ENCODE results near the gene DGCR6L.
A peak's percentile ranks its signal among the peaks of the same experiment; 100 is the strongest.
"Not testable (repeated sequence)": the region's sequence is repeated elsewhere in the genome, so short reads cannot be mapped to it uniquely, and the experiment has no call there.

Gene DGCR6L

DNA sequence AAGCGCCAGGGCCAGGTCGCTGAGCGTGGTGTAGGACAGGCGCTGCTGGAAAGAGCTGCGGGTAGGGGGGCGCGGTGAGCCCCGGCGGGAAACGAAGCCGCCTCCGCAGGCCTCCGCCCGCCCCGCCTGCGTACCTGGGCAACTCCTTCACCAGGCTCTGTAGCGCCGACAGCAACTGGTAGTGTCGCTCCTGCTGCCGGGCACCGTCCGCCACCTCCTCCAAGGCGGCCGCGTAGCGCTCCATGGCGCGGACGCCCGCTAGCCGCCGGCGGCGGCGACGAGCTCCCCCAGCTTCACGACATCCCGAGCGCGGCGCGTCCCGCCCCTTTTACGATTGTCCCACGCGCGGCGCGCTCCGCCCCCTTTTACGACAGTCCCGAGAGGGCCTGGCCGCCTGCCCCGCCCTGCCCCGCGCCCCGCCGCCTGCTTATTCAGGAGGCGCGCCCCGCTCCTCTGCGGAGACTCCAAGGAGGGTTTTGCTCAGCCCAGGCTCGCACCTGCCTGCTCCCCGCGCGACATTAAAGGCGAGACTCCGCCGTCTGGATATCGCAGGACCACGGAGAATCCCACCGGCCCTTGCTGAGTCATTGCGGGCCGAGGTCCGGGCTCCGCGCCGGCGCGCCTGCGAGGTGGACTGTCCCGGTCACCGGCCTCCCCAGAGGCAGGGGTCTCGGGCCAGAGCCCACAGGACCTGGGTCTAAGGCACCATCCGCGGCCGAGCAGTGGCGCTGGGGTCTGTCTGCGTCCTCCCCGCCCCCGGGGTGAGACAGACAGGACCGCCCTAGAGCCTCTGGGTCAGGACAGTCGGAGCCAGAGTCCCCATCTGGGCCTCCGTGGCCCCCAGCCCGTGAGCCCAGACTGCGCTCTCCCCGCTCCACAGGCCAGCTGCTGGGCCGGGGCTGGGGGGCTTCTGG lies at the start of gene DGCR6L:
DGCR6L (minus strand) TSS at position 316 of the 914 bp plus-strand sequence; CDS start at position 244, 72 bp downstream.
- peak; percentile 97 to 98 for DNase-seq (ENCODE audit: low read depth in 2 of 2)

DNA sequence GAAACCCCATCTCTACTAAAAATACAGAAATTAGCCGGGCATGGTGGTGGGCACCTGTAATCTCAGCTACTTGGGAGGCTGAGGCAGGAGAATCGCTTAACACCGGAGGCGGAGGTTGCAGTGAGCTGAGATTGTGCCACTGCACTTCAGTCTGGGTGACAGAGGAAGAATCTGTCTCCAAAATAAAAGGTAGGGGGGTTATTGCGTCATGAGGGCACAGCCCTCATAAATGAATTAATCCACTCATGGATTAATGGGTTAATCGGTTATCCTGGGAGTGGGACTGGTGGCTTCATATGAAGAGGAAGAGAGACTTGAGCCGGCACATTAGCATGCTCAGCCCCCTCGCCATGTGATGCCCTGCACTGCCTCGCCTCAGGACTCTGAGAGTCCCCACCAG lies 49.0 kb upstream of the DGCR6L start:
- not testable (repeated sequence) for DNase-seq (ENCODE audit: low read depth in 2 of 2)

DNA sequence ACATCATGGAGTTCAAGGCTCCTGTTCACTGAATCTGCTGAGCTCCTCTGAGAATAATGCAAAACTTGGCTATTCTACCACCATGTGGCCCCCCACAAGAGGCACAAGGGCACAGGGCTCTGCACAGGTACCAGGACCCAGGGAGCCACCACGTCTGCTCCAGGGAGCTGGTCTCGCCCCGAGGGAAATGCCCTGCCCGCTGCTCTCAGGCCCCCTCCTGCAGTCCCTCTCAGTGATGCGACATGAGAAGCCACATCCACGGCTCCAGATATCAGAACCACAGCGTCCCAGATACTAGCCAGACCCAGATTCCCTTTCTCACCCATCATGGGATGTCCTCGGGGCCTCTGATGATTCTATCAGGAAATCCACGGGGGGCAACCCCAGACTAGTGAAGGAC lies 47.0 kb upstream of the DGCR6L start:
- DNase-seq (ENCODE audit: low read depth in 2 of 2): not testable (repeated sequence)

DNA sequence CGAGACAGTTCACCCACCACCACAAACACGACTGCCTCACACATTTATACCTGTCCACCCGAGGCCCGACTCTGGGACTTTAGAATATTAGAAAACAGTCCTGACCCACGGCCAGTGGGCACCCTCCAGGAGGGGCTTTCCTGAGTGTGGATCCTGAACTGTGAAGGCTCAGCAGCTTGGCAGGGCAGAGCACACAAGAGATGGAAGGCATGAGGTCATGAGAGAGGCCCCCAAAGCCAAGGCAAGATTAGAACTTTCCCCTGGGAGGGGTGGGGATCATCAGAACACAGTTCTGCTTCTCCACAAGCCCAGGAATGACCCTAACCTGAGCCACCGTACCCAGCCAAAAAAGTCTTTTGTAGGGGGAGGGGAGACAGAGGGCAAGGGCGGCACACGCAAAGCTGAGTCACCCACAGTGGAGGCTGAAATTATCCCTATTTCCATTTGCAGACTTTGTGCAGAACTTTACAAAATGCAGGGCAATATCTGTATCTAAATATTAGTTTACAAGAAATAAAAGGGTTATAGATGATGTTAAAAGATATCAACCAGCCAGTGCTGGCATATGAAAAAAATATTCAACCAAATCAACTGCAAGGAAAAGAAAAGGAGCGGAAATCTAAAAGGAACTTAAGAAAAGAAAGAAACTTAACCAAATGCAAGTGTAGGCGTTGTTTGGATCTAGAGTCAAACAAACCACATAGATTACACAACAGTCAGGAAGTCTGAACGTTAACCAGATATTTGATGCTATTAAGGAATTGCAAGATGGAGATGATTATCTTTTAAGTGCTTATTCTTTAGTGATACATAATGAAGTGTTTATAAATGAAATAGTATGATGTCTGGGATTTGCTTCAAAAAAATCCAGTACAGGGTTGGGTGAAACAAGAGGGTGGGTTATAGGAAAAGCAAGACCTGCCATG lies 44.7 kb upstream of the DGCR6L start:
- not testable (repeated sequence) for DNase-seq (ENCODE audit: low read depth in 2 of 2)

DNA sequence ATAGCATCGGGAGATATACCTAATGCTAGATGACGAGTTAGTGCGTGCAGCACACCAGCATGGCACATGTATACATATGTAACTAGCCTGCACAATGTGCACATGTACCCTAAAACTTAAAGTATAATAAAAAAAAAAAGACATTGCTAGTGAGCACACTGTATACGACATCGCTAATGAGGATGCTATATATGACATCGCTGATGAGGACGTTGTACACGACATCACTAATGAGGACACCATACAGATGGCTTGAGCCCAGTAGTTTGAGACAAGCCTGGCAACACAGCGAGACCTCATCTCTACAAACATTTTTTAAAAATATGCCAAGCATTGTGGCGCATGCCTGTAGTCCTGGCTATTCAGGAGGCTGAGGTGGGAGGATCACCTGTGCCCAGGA lies 42.5 kb upstream of the DGCR6L start:
- DNase-seq (ENCODE audit: low read depth in 2 of 2): not testable (repeated sequence)

DNA sequence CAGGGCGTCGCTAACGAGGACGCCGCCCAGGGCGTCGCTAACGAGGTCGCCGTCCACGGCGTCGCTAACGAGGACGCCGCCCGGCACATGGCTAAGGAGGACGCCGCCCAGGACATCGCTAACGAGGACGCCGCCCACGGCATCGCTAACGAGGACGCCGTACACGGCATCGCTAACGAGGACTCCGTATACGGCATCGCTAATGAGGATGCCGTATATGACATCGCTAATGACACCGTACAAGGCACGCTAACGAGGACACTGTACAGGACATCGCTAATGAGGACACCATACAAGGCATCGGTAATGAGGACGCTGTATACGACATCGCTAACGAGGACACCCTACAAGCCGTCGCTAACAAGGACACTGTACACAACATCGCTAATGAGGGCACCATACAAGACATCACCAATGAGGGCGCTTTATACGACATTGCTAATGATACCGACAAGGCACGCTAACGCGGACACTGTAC lies 41.9 kb upstream of the DGCR6L start:
- not testable (repeated sequence) for DNase-seq (ENCODE audit: low read depth in 2 of 2)

DNA sequence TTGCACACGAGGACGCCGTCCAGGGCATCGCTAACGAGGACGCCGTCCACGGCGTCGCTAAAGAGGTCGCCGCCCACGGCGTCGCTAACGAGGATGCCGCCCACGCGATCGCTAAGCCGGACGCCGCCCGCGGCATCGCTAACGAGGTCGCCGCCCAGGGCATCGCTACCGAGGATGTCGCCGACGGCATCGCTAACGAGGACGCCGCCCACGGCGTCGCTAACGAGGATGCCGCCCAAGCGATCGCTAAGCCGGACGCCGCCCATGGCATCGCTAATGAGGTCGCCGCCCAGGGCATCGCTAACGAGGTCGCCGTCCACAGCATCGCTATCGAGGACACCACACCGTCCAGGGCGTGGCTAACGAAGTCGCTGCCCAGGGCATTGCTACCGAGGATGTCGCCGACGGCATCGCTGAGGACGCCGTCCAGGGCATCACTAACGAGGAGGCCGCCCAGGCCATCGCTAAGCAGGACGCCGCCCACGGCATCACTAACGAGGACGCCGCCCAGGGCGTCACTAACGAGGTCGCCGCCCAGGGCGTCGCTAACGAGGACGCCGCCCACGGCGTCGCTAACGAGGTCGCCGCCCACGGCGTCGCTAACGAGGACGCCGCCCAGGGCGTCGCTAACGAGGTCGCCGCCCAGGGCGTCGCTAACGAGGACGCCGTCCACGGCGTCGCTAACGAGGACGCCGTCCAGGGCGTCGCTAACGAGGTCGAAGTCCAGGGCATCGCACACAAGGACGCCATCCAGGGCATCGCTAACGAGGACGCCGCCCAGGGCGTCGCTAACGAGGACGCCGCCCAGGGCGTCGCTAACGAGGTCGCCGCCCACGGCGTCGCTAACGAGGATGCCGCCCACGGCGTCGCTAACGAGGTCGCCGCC lies 41.2 kb upstream of the DGCR6L start:
- DNase-seq (ENCODE audit: low read depth in 2 of 2): not testable (repeated sequence)

DNA sequence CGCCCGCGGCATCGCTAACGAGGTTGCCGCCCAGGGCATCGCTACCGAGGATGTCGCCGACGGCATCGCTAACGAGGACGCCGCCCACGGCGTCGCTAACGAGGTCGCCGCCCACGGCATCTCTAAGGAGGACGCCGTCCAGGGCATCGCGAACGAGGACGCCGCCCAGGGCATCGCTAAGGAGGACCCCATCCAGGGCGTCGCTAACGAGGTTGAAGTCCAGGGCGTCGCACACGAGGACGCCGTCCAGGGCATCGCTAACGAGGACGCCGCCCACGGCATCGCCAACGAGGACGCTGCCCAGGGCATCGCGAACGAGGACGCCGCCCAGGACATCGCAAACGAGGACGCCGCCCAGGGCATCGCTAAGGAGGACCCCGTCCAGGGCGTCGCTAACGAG lies 40.4 kb upstream of the DGCR6L start:
- DNase-seq (ENCODE audit: low read depth in 2 of 2): not testable (repeated sequence)

DNA sequence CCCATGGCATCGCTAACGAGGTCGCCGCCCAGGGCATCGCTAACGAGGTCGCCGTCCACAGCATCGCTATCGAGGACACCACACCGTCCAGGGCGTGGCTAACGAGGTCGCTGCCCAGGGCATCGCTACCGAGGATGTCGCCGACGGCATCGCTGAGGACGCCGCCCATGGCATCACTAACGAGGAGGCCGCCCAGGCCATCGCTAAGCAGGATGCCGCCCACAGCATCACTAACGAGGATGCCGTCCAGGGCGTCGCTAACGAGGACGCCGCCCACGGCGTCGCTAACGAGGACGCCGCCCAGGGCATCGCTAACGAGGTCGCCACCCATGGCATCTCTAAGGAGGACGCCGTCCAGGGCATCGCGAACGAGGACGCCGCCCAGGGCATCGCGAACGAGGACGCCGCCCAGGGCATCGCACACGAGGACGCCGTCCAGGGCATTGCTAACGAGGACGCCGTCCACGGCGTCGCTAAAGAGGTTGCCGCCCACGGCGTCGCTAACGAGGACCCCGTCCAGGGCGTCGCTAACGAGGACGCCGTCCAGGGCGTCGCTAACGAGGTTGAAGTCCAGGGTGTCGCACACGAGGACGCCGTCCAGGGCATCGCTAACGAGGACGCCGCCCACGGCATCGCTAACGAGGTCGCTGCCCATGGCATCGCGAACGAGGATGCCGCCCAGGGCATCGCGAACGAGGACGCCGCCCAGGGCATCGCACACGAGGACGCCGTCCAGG lies 38.8 kb upstream of the DGCR6L start:
- not testable (repeated sequence) for DNase-seq (ENCODE audit: low read depth in 2 of 2)

DNA sequence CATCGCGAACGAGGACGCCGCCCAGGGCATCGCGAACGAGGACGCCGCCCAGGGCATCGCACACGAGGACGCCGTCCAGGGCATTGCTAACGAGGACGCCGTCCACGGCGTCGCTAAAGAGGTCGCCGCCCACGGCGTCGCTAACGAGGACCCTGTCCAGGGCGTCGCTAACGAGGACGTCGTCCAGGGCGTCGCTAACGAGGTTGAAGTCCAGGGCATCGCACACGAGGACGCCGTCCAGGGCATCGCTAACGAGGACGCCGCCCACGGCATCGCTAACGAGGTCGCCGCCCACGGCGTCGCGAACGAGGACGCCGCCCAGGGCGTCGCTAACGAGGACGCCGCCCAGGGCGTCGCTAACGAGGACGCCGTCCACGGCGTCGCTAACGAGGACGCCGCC lies 38.1 kb upstream of the DGCR6L start:
- DNase-seq (ENCODE audit: low read depth in 2 of 2): not testable (repeated sequence)

DNA sequence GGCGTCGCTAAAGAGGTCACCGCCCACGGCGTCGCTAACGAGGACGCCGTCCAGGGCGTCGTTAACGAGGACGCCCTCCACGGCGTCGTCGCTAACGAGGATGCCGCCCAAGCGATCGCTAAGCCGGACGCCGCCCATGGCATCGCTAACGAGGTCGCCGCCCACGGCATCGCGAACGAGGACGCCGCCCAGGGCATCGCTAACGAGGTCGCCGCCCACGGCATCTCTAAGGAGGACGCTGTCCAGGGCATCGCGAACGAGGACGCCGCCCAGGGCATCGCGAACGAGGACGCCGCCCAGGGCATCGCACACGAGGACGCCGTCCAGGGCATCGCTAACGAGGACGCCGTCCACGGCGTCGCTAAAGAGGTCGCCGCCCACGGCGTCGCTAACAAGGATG lies 37.0 kb upstream of the DGCR6L start:
- not testable (repeated sequence) for DNase-seq (ENCODE audit: low read depth in 2 of 2)

DNA sequence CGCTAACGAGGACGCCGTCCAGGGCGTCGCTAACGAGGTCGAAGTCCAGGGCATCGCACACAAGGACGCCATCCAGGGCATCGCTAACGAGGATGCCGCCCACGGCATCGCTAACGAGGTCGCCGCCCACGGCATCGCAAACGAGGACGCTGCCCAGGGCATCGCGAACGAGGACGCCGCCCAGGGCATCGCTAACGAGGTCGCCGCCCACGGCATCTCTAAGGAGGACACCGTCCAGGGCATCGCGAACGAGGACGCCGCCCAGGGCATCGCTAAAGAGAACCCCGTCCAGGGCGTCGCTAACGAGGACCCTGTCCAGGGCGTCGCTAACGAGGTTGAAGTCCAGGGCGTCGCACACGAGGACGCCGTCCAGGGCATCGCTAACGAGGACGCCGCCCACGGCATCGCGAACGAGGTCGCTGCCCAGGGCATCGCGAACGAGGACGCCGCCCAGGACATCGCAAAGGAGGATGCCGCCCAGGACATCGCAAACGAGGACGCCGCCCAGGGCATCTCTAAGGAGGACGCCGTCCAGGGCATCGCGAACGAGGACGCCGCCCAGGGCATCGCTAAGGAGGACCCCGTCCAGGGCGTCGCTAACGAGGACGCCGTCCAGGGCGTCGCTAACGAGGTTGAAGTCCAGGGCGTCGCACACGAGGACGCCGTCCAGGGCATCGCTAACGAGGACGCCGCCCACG lies 36.2 kb upstream of the DGCR6L start:
- DNase-seq (ENCODE audit: low read depth in 2 of 2): not testable (repeated sequence)

DNA sequence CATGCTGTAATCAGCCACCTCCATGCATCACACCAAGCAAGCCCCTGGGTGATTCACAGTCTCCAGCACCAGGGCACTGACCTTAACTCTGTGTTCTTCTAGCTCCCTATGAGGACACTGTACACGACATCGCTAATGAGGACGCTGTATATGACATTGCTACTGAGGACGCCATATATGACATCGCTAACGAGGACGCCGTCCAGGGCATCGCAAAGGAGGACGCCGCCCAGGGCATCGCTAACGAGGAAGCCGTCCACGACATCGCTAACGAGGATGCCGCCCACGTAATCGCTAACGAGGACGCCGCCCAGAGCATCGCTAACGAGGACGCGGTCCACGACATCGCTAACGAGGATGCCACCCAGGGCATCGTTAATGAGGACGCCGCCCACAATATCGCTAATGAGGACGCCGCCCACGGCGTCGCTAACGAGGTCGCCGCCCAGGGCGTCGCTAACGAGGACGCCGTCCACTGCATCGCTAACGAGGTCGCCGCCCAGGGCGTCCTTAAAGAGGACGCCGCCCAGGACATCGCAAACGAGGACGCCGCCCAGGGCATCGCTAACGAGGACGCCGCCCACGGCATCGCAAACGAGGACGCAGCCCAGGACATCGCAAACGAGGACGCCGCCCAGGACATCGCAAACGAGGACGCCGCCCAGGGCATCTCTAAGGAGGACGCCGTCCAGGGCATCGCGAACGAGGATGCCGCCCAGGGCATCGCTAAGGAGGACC lies 34.5 kb upstream of the DGCR6L start:
- no peak for DNase-seq (ENCODE audit: low read depth in 2 of 2)

DNA sequence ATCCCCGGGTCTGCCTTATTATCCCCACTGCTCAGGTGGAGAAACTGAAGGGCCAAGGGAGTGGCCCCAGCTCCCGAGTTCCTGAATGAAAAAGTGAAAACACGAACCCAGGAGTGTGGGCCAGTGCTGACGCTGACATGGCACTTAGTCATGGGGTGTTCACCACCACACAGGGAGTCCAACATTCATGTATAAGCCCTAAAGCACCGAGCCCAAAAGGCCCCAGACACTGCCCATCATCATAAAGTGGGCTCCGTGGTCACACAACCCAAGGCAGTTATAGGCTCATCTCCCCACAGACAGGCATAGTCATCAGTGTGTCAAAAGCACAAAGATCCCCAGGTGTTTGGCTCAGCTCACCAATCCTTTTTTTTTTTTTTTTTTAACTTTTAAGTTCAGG lies 32.7 kb upstream of the DGCR6L start:
- not testable (repeated sequence) for DNase-seq (ENCODE audit: low read depth in 2 of 2)

DNA sequence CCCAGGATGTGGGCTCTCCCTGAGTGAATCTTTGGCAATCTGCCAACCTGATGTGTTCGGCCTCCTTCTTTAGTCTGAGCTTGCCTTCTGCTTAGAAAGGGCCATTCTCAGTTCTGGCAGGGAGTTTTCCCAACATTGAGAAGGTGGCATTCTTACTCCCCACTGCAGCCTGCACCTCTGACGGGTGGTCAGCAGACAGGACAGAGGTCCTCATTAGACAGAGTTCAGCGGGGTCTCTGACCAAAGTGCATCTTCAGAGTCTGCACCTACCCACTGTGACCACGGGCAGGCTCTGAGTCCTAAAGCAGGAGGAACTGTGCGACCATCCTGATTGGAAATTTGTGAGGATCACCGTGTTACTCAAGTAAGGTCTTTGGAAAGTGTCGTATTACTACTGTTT lies 26.7 kb upstream of the DGCR6L start:
- DNase-seq (ENCODE audit: low read depth in 2 of 2): not testable (repeated sequence)

DNA sequence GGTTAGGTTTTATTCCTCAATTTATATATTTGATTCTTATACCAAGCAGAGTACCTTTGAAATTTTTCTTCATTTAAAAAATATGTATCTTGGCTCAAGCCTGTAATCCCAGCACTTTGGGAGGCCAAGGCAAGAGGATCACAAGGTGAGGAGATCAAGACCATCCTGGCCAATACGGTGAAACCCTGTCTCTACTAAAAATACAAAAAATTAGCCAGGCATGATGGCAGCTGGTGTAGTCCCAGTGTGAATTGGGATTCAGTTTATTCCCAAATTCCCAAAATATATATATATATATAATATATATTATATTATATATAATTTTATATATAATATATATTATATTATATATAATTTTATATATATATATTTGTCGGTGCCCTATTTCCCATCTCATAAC lies 18.4 kb upstream of the DGCR6L start:
- not testable (repeated sequence) for DNase-seq (ENCODE audit: low read depth in 2 of 2)

DNA sequence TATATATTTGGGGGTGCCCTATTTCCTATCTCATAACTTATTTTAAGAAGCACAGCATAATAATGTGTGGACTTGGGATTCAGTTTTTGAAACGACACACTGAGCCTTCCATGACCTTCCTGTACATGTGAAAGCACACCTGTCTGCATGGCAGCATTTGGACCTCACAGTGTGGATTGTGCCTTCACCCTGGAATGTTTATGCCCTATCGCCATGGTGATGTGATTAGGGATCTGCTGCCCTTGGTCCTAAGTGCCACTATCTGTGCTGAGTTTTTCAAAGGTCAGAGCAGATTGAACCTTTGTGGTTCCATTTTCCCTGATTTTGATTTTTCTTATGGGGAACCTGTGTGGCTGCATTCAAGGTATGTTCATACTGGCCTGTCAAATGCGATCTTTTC lies 17.9 kb upstream of the DGCR6L start:
- not testable (repeated sequence) for DNase-seq (ENCODE audit: low read depth in 2 of 2)

DNA sequence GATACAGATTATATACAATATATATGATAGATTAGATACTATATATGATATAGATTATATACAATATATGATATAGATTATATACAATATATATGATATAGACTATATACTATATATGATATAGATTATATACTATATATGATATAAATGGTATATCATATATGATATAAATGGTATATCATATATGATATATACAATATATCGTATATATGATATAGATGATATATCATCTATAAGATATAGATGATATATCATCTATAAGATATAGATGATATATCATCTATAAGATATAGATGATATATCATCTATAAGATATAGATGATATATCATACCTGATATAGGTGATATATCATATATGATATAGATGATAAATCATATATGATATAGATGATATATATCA lies 16.7 kb upstream of the DGCR6L start:
- DNase-seq (ENCODE audit: low read depth in 2 of 2): not testable (repeated sequence)

DNA sequence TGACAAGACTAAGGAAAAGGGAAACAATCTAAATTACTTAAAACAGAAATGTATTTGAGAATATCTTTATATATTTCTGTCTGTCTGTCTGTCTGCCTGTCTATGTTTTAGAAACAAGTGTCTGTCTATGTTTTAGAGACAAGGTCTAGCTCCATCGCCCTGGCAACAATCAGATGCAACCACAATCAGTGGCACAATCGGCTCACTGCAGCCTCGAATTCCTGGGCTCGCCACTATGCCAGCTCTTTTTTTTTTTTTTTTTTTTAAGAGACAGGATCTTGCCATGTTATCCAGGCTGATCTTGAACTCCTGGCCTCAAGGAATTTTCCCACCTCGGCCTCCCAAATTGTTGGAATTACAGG lies 8.7 kb upstream of the DGCR6L start:
- DNase-seq (ENCODE audit: low read depth in 2 of 2): not testable (repeated sequence)
